ENCODE results near the gene DNAJB2. TPM values are rescaled to one million over a fixed set of nuclear protein-coding genes. Genes with fewer than 3 reads are reported as not detected.
A peak's percentile ranks its signal among the peaks of the same experiment; 100 is the strongest.

The DNAJB2 gene
- total RNA-seq, 1 donor from 2014 or later: 92.8 TPM

- Histone ChIP-seq H3K4me1 (peaks cover 75% of the 10 kb centered on the region), H3K27ac (peak overlapping the region; percentile 81), H3K4me3 (peak overlapping the region; percentile 69 to 82), H3K36me3 (peaks cover 0 to 14% of the 10 kb centered on the region in 2 donors), H3K9me3 (no peaks in the 10 kb centered on the region), H3K27me3 (no peaks in the 10 kb centered on the region)
- intact Hi-C loops (cut with DNase I): no loop called here
- DNase-seq (ENCODE audit: extremely low spot score in 2 of 2): no peak
- TF ChIP-seq CTCF (IDR thresholded peaks at IDR 0.05) (no peak), POLR2AphosphoS5 (IDR thresholded peaks at IDR 0.05; ENCODE audit: insufficient read depth in 1 of 2, low read depth in 1 of 2) (no peak), POLR2A (IDR thresholded peaks at IDR 0.05) (no peak)
Measured at GRCh38 chr2:219252084-219252483, 27.1 kb upstream of the DNAJB2 start.

- intact Hi-C loops (cut with DNase I): no loop called here
Measured at GRCh38 chr2:219252570-219252899, 26.6 kb upstream of the DNAJB2 start.

GRCh38 chr2:219252900-219253752 is 26.0 kb upstream of the DNAJB2 start, which contains the start of gene TUBA4B:
Gene TUBA4B (plus strand): TSS chr2:219253243. CDS start chr2:219253408, 165 bp downstream.
- Histone ChIP-seq H3K4me1 (peaks cover 66% of the 10 kb centered on the region), H3K27ac (peak within 1 kb of the TSS; percentile 81), H3K36me3 (peaks cover 0 to 14% of the 10 kb centered on the region in 2 donors), H3K27me3 (no peaks in the 10 kb centered on the region), H3K4me3 (peak within 1 kb of the TSS; percentile 69 to 82), H3K9me3 (no peaks in the 10 kb centered on the region)
- intact Hi-C loops (cut with DNase I): no loop called here
- TF ChIP-seq CTCF (IDR thresholded peaks at IDR 0.05): no peak
- TF ChIP-seq POLR2A (IDR thresholded peaks at IDR 0.05): no peak
- no peak for TF ChIP-seq POLR2AphosphoS5 (IDR thresholded peaks at IDR 0.05; ENCODE audit: insufficient read depth in 1 of 2, low read depth in 1 of 2)
- no peak for DNase-seq (ENCODE audit: extremely low spot score in 2 of 2)

More at GRCh38 chr2:219252570-219252899, 26.6 kb upstream of the DNAJB2 start:
- TF ChIP-seq POLR2A (IDR thresholded peaks at IDR 0.05) (no peak), POLR2AphosphoS5 (IDR thresholded peaks at IDR 0.05; ENCODE audit: insufficient read depth in 1 of 2, low read depth in 1 of 2) (no peak), CTCF (IDR thresholded peaks at IDR 0.05) (no peak)
- Histone ChIP-seq H3K36me3 (peaks cover 0 to 14% of the 10 kb centered on the region in 2 donors), H3K27ac (peak overlapping the region; percentile 81), H3K9me3 (no peaks in the 10 kb centered on the region), H3K4me1 (peaks cover 71% of the 10 kb centered on the region), H3K4me3 (peak overlapping the region; percentile 69 to 82), H3K27me3 (no peaks in the 10 kb centered on the region)
- no peak for DNase-seq (ENCODE audit: extremely low spot score in 2 of 2)

GRCh38 chr2:219253753-219254589 is 25.2 kb upstream of the DNAJB2 start, which contains the start of gene TUBA4A:
Gene TUBA4A (minus strand): TSS chr2:219253918. CDS start chr2:219253858, 60 bp downstream.
- H3K4me1 ChIP-seq: peaks cover 57% of the 10 kb centered on the region
- intact Hi-C loops (cut with DNase I): no loop called here
- DNase-seq (ENCODE audit: extremely low spot score in 2 of 2): no peak
- peaks cover 0 to 14% of the 10 kb centered on the region in 2 donors for H3K36me3 ChIP-seq
- no peaks in the 10 kb centered on the region for H3K27me3 ChIP-seq
- H3K9me3 ChIP-seq: no peaks in the 10 kb centered on the region
- H3K27ac ChIP-seq: peak within 1 kb of the TSS; percentile 81
- TF ChIP-seq POLR2AphosphoS5 (IDR thresholded peaks at IDR 0.05; ENCODE audit: insufficient read depth in 1 of 2, low read depth in 1 of 2) (peak; percentile 44 to 99), CTCF (IDR thresholded peaks at IDR 0.05) (peak in 2 of 3 experiments; percentile 9), POLR2A (IDR thresholded peaks at IDR 0.05) (peak in 1 of 2 donors; percentile 95)
- H3K4me3 ChIP-seq: peak within 1 kb of the TSS; percentile 69 to 82

Measured in vagina (tissue), 2 donors.